Stomach (tissue), 9 donors: ENCODE measurements around the gene ACP3. TPM values are rescaled to one million over a fixed set of nuclear protein-coding genes. Genes with fewer than 3 reads are reported as not detected.
"Not testable (repeated sequence)": the region's sequence is repeated elsewhere in the genome, so short reads cannot be mapped to it uniquely, and the experiment has no call there.

Experiments
- DNase-seq, 2 donors: peaks; one replicate each; pipeline versions ENCODE4 v3.0.0 to v3.0.0-alpha.2; 2013 to 2019
- H3K27ac ChIP-seq, 5 donors: fragments of 200-600 bp in 4 of 5; sonication (generic) in 4 of 5; one replicate each; pipeline ENCODE4 v1.5.1; 2013 to 2019; ENCODE audit warnings: mild to moderate bottlenecking in 1 of 5, moderate library complexity in 1 of 5
- H3K27me3 ChIP-seq, 3 donors: fragments of 200-600 bp; sonication (generic); one replicate each; pipeline ENCODE4 v1.5.1; 2017 to 2019; ENCODE audit warnings: mixed run types in 1 of 3
- H3K36me3 ChIP-seq, 4 donors: fragments of 200-600 bp; sonication (generic); 1 replicate in 3 of 4; 2 replicates in 1 of 4; pipeline ENCODE4 v1.5.1; 2016 to 2019
- H3K4me1 ChIP-seq, 4 donors: fragments of 200-600 bp; sonication (generic); one replicate each; pipeline ENCODE4 v1.5.1; 2016 to 2019
- H3K4me3 ChIP-seq, 4 donors: fragments of 200-600 bp; sonication (generic) in 3 of 4; one replicate each; pipeline ENCODE4 v1.5.1; 2016 to 2019; ENCODE audit warnings: mild to moderate bottlenecking in 1 of 4
- H3K9me3 ChIP-seq, 4 donors: fragments of 200-600 bp; sonication (generic); one replicate each; pipeline ENCODE4 v1.5.1; 2016 to 2019
- EP300 ChIP-seq: sonication (generic); formaldehyde crosslinking; IDR thresholded peaks from one replicate; pipeline ENCODE4 v1.6.1; 2017; ENCODE audit warnings: antibody characterized with exemption
- POLR2A ChIP-seq, 4 donors: fragments of 450-650 bp; IDR thresholded peaks; one replicate each; pipeline ENCODE4 v1.6.1; 2016; ENCODE audit warnings: antibody characterized with exemption in 4 of 4, control low read depth in 2 of 4, mild to moderate bottlenecking in 1 of 4, moderate library complexity in 1 of 4
- POLR2AphosphoS5 ChIP-seq, 3 donors: sonication (generic); formaldehyde crosslinking; IDR thresholded peaks; one replicate each; pipeline ENCODE4 v1.6.1; 2016; ENCODE audit warnings: antibody characterized with exemption in 3 of 3
- WGBS, 5 donors: extraction: QIAGEN DNeasy Blood & Tissue Kit in 3 of 5; methylation state at CpG; one replicate each; pipeline versions ENCODE4 v1.1.5 to v1.1.7; 2013 to 2018; 5-methylcytosine and 5-hydroxymethylcytosine counted together
- intact Hi-C: fragments of 100-400 bp; cut with DNase I; formaldehyde crosslinking; loops from one replicate; pipeline ENCODE4 v1.15.1; 2023; ENCODE audit warnings: low total_unique reads
- polyA plus RNA-seq, 3 donors: library from polyadenylated mRNA; stranded (reverse); fragments of 200-250 nt; gene quantifications; one replicate each; pipeline ENCODE4 v1.2.3, GENCODE V29; 2013
- total RNA-seq, 5 donors: library from RNA; depleted of rRNA; stranded (reverse); fragments of >200 nt; gene quantifications; one replicate each; pipeline versions ENCODE4 v1.1.0 to v1.2.3, GENCODE V29; 2014 to 2016
- TF ChIP-seq, protein P1 (sequence below), 7 experiments: fragments of 450-650 bp in 4 of 7; fragments of 200-600 bp in 3 of 7; sonication (generic) in 3 of 7; IDR thresholded peaks; one replicate each; pipeline ENCODE4 v1.5.1; 2016 to 2019; ENCODE audit warnings: antibody characterized with exemption in 7 of 7, control low read depth in 2 of 7, mild to moderate bottlenecking in 1 of 7
- donor health status: healthy with polysubstance abuse.
- donor health status: Bipolar disorder and iron deficiency.
- donor health status: healthy.

The ACP3 gene
- total and polyA plus RNA-seq, 8 donors = 3.0 to 56.6 (median 9.3) TPM; not detected in 2

DNA sequence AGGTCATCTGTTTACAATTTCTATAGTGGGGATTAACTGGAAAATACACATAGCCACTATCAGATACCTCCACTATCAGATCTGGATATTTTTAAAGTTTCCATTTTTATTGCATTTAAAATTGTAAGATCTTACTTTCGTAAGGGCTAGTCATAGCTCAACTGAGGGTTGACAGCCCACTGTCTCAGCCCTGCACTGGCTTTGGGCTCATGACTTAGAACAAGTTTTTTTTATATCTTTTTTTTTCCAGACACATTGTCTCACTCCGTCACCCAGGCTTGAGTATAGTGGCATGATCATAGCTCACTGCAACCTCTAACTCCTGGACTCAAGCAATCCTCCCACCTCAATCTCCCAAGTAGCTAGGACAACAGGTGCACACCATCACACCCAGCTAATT is 51.3 kb downstream of the ACP3 start:
- H3K4me3 ChIP-seq = no peak overlapping the region
- H3K4me1 ChIP-seq = no peaks in the 10 kb centered on the region
- H3K27ac ChIP-seq = no peak overlapping the region
- no peaks in the 10 kb centered on the region for H3K27me3 ChIP-seq
- TF ChIP-seq EP300 = no peak
- TF ChIP-seq, protein P1, sequence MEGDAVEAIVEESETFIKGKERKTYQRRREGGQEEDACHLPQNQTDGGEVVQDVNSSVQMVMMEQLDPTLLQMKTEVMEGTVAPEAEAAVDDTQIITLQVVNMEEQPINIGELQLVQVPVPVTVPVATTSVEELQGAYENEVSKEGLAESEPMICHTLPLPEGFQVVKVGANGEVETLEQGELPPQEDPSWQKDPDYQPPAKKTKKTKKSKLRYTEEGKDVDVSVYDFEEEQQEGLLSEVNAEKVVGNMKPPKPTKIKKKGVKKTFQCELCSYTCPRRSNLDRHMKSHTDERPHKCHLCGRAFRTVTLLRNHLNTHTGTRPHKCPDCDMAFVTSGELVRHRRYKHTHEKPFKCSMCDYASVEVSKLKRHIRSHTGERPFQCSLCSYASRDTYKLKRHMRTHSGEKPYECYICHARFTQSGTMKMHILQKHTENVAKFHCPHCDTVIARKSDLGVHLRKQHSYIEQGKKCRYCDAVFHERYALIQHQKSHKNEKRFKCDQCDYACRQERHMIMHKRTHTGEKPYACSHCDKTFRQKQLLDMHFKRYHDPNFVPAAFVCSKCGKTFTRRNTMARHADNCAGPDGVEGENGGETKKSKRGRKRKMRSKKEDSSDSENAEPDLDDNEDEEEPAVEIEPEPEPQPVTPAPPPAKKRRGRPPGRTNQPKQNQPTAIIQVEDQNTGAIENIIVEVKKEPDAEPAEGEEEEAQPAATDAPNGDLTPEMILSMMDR (IDR thresholded peaks at IDR 0.05) = no peak
- TF ChIP-seq POLR2AphosphoS5 (IDR thresholded peaks at IDR 0.05) = no peak
- no peak for TF ChIP-seq POLR2A (IDR thresholded peaks at IDR 0.05)
- intact Hi-C loops = no loop called here
- peaks cover 0 to 10% (median 0%) of the 10 kb centered on the region in 4 donors for H3K36me3 ChIP-seq
- no peaks in the 10 kb centered on the region for H3K9me3 ChIP-seq
- 84 to 93% (median 93%) methylated on average over 2 of the region's 2 CpGs for WGBS, 5 donors
- DNase-seq = no peak

DNA sequence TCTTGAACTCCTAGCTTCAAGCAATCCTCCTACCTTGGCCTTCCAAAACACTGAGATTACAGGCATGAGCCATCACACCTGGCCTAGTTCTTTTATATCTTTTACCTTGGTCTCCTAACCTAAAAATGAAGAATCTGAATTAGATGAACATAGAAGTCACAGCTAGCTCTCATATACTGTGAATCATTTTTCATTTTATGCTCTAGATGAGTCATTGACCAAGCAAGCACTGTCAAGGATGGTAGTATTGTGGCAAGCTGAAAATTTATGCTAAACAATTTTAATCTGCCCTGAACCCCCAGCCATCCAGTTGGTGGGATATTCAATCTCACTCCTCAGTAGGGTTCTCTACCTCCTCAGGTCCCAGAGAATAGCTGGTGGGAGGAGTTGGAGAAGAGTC is 51.8 kb downstream of the ACP3 start:
- Histone ChIP-seq H3K9me3 (no peaks in the 10 kb centered on the region), H3K4me3 (no peak overlapping the region), H3K27me3 (no peaks in the 10 kb centered on the region), H3K36me3 (peaks cover 0 to 10% (median 0%) of the 10 kb centered on the region in 4 donors), H3K4me1 (no peaks in the 10 kb centered on the region), H3K27ac (no peak overlapping the region)
- intact Hi-C loops = no loop called here
- DNase-seq = no peak
- TF ChIP-seq, protein P1 (IDR thresholded peaks at IDR 0.05) = no peak
- TF ChIP-seq POLR2A (IDR thresholded peaks at IDR 0.05) (no peak), EP300 (no peak), POLR2AphosphoS5 (IDR thresholded peaks at IDR 0.05) (no peak)

DNA sequence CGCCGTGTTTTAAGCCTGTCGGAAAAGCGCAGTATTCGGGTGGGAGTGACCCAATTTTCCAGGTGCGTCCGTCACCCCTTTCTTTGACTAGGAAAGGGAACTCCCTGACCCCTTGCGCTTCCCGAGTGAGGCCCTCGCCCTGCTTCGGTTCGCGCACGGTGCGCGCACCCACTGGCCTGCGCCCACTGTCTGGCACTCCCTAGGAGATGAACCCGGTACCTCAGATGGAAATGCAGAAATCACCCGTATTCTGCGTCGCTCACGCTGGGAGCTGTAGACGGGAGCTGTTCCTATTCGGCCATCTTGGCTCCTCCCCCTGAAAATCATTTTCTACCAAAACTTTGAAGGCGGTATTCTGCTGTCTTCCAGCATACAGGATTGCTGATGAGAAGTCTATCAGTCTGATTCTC is 59.7 kb downstream of the ACP3 start:
- H3K36me3 ChIP-seq, intact Hi-C loops: not testable (repeated sequence)
- 44 to 87% (median 75%) methylated on average over 22 to 25 of the region's 25 CpGs for WGBS, 5 donors

DNA sequence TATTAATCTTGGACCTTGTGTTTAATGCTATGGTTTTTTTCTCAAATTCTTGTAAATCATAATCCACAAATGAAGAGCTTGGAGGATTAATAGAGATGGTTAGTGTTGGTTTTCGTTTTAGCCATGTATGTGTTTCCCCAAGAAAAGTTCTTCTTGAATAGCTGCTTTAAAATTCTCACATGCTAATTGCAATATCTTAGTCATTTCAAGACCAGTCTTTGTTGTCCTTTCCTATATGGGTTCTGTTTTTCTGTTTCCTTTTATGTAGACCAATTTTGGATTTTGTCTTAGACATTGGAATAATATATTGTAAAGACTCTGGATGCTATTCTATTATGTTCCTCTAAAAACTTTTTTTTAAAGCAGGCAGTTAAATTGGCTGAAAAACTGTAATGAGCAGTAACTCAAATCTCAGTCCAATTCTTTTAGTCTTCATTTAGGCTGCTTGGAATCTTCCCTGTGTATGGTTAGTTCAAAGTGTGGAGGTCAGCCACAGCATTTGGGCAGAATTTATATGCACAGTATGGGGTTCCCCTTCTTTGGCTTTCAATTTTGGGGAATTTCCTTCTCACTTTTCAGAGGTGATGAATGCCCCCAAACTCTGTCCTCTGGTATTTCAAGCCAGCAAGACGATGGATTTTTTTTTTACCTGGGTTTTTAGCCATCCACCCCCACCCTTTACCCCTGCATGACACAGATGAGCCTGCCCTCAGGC is 61.0 kb downstream of the ACP3 start:
- Histone ChIP-seq H3K27me3 (no peaks in the 10 kb centered on the region), H3K4me3 (no peak overlapping the region), H3K36me3 (no peaks in the 10 kb centered on the region), H3K4me1 (no peaks in the 10 kb centered on the region), H3K27ac (no peak overlapping the region), H3K9me3 (no peaks in the 10 kb centered on the region)
- intact Hi-C loops = no loop called here
- TF ChIP-seq, protein P1 (IDR thresholded peaks at IDR 0.05) = no peak
- no peak for TF ChIP-seq POLR2AphosphoS5 (IDR thresholded peaks at IDR 0.05)
- TF ChIP-seq EP300 = no peak
- no peak for TF ChIP-seq POLR2A (IDR thresholded peaks at IDR 0.05)
- no peak for DNase-seq
- 78 to 88% (median 83%) methylated on average over 2 of the region's 2 CpGs for WGBS, 5 donors

More for the DNA sequence above, 59.7 kb downstream of the ACP3 start:
- H3K27me3 ChIP-seq, DNase-seq, H3K4me1 ChIP-seq, H3K27ac ChIP-seq, H3K9me3 ChIP-seq: not testable (repeated sequence)
- peak overlapping the region in 2 of 4 donors; percentile 27 to 34 for H3K4me3 ChIP-seq

DNA sequence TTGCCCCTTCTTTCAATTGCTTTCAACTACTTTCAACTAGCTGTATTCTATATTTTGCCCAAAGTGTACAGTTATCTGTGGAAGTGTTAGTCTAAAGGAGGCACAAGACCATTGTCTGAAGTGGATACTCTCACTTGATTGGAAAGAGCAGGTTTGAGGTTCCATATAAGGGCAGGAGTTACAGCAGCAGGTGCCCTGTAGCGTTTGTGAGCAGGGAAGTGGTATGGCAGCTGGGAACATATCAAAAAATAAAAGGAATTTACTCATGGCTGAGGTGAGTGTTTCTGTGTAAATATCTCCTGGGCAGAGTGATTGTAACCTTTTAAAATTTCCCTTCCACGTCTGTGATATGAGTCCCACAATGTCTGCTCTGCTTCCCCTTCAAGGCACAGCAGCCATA is 61.6 kb downstream of the ACP3 start:
- WGBS, 5 donors = 27 to 48% (median 38%) methylated on average over 2 of the region's 2 CpGs
- intact Hi-C loops = no loop called here
- TF ChIP-seq EP300 = no peak
- TF ChIP-seq POLR2A (IDR thresholded peaks at IDR 0.05) = no peak
- TF ChIP-seq, protein P1 (IDR thresholded peaks at IDR 0.05) = no peak
- TF ChIP-seq POLR2AphosphoS5 (IDR thresholded peaks at IDR 0.05) = no peak
- no peak overlapping the region for H3K27ac ChIP-seq
- H3K4me1 ChIP-seq = no peaks in the 10 kb centered on the region
- H3K9me3 ChIP-seq = no peaks in the 10 kb centered on the region
- no peak overlapping the region for H3K4me3 ChIP-seq
- no peaks in the 10 kb centered on the region for H3K36me3 ChIP-seq
- no peaks in the 10 kb centered on the region for H3K27me3 ChIP-seq
- no peak for DNase-seq
